ENCODE measurements around the gene VWC2. TPM values are rescaled to one million over a fixed set of nuclear protein-coding genes. Genes with fewer than 3 reads are reported as not detected.

The VWC2 gene
- total and polyA plus RNA-seq, 9 donors, result 1.7 to 16.7 (median 6.1) TPM

GRCh38 chr7:49866910-49867309, 93.5 kb downstream of the VWC2 start:
- DNase-seq, result no peak
- no peaks in the 10 kb centered on the region for H3K36me3 ChIP-seq
- no peaks in the 10 kb centered on the region for H3K27me3 ChIP-seq
- WGBS, 3 donors, result 67 to 74% (median 68%) methylated on average over 5 of the region's 5 CpGs
- TF ChIP-seq CTCF (IDR thresholded peaks at IDR 0.05), result no peak
- no peaks in the 10 kb centered on the region for H3K9me3 ChIP-seq
- peaks cover 11% of the 10 kb centered on the region for H3K4me1 ChIP-seq (ENCODE audit: insufficient read depth)
- intact Hi-C loops (cut with DNase I), result no loop called here
- peak overlapping the region in 1 of 2 donors; percentile 34 for H3K27ac ChIP-seq
- no peak overlapping the region for H3K4me3 ChIP-seq

GRCh38 chr7:49873420-49873819, 100.0 kb downstream of the VWC2 start:
- H3K4me3 ChIP-seq, result no peak overlapping the region
- peaks cover 2% of the 10 kb centered on the region for H3K4me1 ChIP-seq (ENCODE audit: insufficient read depth)
- 94 to 100% (median 97%) methylated on average over 1 of the region's 1 CpG for WGBS, 3 donors
- no peaks in the 10 kb centered on the region for H3K9me3 ChIP-seq
- no peaks in the 10 kb centered on the region for H3K27me3 ChIP-seq
- intact Hi-C loops (cut with DNase I), result no loop called here
- no peak overlapping the region for H3K27ac ChIP-seq
- no peak for DNase-seq
- TF ChIP-seq EP300 (IDR thresholded peaks at IDR 0.05) (no peak), POLR2A (IDR thresholded peaks at IDR 0.05) (no peak), CTCF (IDR thresholded peaks at IDR 0.05) (no peak)
- no peaks in the 10 kb centered on the region for H3K36me3 ChIP-seq

- no peak for DNase-seq
- TF ChIP-seq CTCF (IDR thresholded peaks at IDR 0.05) (no peak), POLR2A (IDR thresholded peaks at IDR 0.05) (no peak), EP300 (IDR thresholded peaks at IDR 0.05) (no peak)
- 18 to 54% (median 45%) methylated on average over 1 of the region's 1 CpG for WGBS, 3 donors
- Histone ChIP-seq H3K27me3 (no peaks in the 10 kb centered on the region), H3K4me1 (ENCODE audit: insufficient read depth) (peaks cover 2% of the 10 kb centered on the region), H3K27ac (no peak overlapping the region), H3K36me3 (no peaks in the 10 kb centered on the region), H3K4me3 (no peak overlapping the region), H3K9me3 (no peaks in the 10 kb centered on the region)
- intact Hi-C loops (cut with DNase I), result no loop called here
These were observed 101.9 kb downstream of the VWC2 start for GRCh38 chr7:49875336-49875735.

DNA sequence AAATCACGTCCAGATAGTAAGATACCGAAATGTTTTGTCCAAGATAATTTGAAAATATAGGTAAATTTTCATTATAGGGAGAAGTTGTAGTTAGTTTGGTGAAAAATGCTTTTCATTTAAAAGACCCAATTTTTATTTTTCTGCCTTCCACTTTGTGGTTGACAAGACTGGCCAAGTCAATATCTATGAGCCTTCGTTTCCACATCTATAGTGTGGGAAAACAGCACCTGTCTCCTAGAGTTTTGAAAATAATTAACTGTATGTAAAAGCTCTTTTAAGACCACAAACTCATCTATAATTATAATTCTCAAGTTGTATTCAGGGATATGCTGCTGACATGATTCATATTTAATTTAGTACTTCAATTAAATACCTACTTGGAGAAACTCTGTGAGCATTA, 102.8 kb downstream of the VWC2 start:
- peaks cover 4% of the 10 kb centered on the region for H3K4me1 ChIP-seq (ENCODE audit: insufficient read depth)
- peak overlapping the region in 1 of 2 donors; percentile 1 for H3K27ac ChIP-seq
- no peaks in the 10 kb centered on the region for H3K36me3 ChIP-seq
- H3K27me3 ChIP-seq, result no peaks in the 10 kb centered on the region
- H3K4me3 ChIP-seq, result no peak overlapping the region
- no peak for TF ChIP-seq EP300 (IDR thresholded peaks at IDR 0.05)
- TF ChIP-seq POLR2A (IDR thresholded peaks at IDR 0.05), result no peak
- no peak for TF ChIP-seq CTCF (IDR thresholded peaks at IDR 0.05)
- intact Hi-C loops (cut with DNase I), result no loop called here
- no peak for DNase-seq
- no peaks in the 10 kb centered on the region for H3K9me3 ChIP-seq
- WGBS, 3 donors, result 90 to 94% (median 93%) methylated on average over 3 of the region's 3 CpGs

- intact Hi-C loops (cut with DNase I), result no loop called here
These were observed 104.7 kb downstream of the VWC2 start for GRCh38 chr7:49878089-49878488.

More at GRCh38 chr7:49878089-49878488, 104.7 kb downstream of the VWC2 start:
- no peaks in the 10 kb centered on the region for H3K36me3 ChIP-seq
- no peak overlapping the region for H3K4me3 ChIP-seq
- TF ChIP-seq CTCF (IDR thresholded peaks at IDR 0.05), result no peak
- TF ChIP-seq EP300 (IDR thresholded peaks at IDR 0.05), result no peak
- TF ChIP-seq POLR2A (IDR thresholded peaks at IDR 0.05), result no peak
- H3K9me3 ChIP-seq, result no peaks in the 10 kb centered on the region
- no peak for DNase-seq
- H3K4me1 ChIP-seq (ENCODE audit: insufficient read depth), result peaks cover 4% of the 10 kb centered on the region
- H3K27ac ChIP-seq, result peak overlapping the region in 1 of 2 donors; percentile 52
- no peaks in the 10 kb centered on the region for H3K27me3 ChIP-seq
- 3 to 5% (median 4%) methylated on average over 2 of the region's 2 CpGs for WGBS, 3 donors

Data from ovary (tissue), 9 donors.